Globus pallidus (tissue), 1 donor: ENCODE measurements around the gene ATG4D.
A peak's percentile ranks its signal among the peaks of the same experiment; 100 is the strongest.
"Not testable (repeated sequence)": the region's sequence is repeated elsewhere in the genome, so short reads cannot be mapped to it uniquely, and the experiment has no call there.

Experiments used
- DNase-seq: peaks from one replicate; pipeline ENCODE4 v3.0.0-alpha.2; 2015; ENCODE audit warnings: low spot score

The ATG4D gene

GRCh38 chr19:10552510-10553053 lies 8.9 kb downstream of the ATG4D start:
- no peak for DNase-seq

GRCh38 chr19:10553087-10553667 lies 9.5 kb downstream of the ATG4D start:
- no peak for DNase-seq

GRCh38 chr19:10553943-10554381 lies 10.3 kb downstream of the ATG4D start:
- no peak for DNase-seq

- no peak for DNase-seq
Measured at GRCh38 chr19:10554760-10555609, 11.3 kb downstream of the ATG4D start.

GRCh38 chr19:10555610-10555973 lies 11.9 kb downstream of the ATG4D start:
- DNase-seq: no peak

- DNase-seq: no peak
Measured at GRCh38 chr19:10557603-10558197, 14.0 kb downstream of the ATG4D start.

- no peak for DNase-seq
Measured at GRCh38 chr19:10560154-10560553, 16.4 kb downstream of the ATG4D start.

GRCh38 chr19:10562609-10563008 lies 18.9 kb downstream of the ATG4D start:
- DNase-seq: no peak

GRCh38 chr19:10565028-10565566 lies 21.4 kb downstream of the ATG4D start:
- no peak for DNase-seq

- DNase-seq: peak; percentile 98
Measured at GRCh38 chr19:10565567-10566407, 22.1 kb downstream of the ATG4D start, which contains the start of gene KRI1. Gene KRI1 (minus strand): TSS chr19:10566010. CDS start chr19:10565999, 11 bp downstream.

GRCh38 chr19:10566408-10566657 lies 22.6 kb downstream of the ATG4D start:
- DNase-seq: no peak

- DNase-seq: peak; percentile 11
Measured at GRCh38 chr19:10566658-10567410, 23.1 kb downstream of the ATG4D start.

- no peak for DNase-seq
Measured at GRCh38 chr19:10567656-10568055, 24.0 kb downstream of the ATG4D start.

- peak; percentile 11 for DNase-seq
Measured at GRCh38 chr19:10568062-10568825, 24.5 kb downstream of the ATG4D start.

GRCh38 chr19:10568826-10569651 lies 25.3 kb downstream of the ATG4D start, which contains the start of gene CDKN2D:
Gene CDKN2D (minus strand): TSS chr19:10568979. CDS start chr19:10568653, 326 bp downstream.
- peak; percentile 99 for DNase-seq

- DNase-seq: not testable (repeated sequence)
Measured at GRCh38 chr19:10573793-10574192, 30.1 kb downstream of the ATG4D start.

GRCh38 chr19:10574462-10574861 lies 30.8 kb downstream of the ATG4D start:
- DNase-seq: no peak

GRCh38 chr19:10575011-10575716 lies 31.5 kb downstream of the ATG4D start:
- no peak for DNase-seq

GRCh38 chr19:10577951-10578350 lies 34.2 kb downstream of the ATG4D start:
- DNase-seq: no peak
